Hepatocyte (in vitro differentiated cells): Measurements from ENCODE around the gene ATXN1. TPM values are rescaled to one million over a fixed set of nuclear protein-coding genes. Genes with fewer than 3 reads are reported as not detected.
"Not testable (repeated sequence)": the region's sequence is repeated elsewhere in the genome, so short reads cannot be mapped to it uniquely, and the experiment has no call there.

Source experiments
- DNase-seq: peaks from one replicate; pipeline ENCODE4 v3.0.0-alpha.2; 2016; ENCODE audit warnings: low spot score
- H2AFZ ChIP-seq: fragments of 200-600 bp; sonication (generic); 2 replicates; pipeline ENCODE4 v1.6.0; 2016; ENCODE audit warnings: antibody characterized with exemption, mild to moderate bottlenecking
- H3K27ac ChIP-seq: fragments of 200-600 bp; sonication (generic); 2 replicates; pipeline ENCODE4 v1.5.1; 2016; ENCODE audit warnings: mild to moderate bottlenecking
- H3K27me3 ChIP-seq: fragments of 200-600 bp; sonication (generic); 2 replicates; pipeline ENCODE4 v1.6.1; 2016
- H3K36me3 ChIP-seq: fragments of 200-600 bp; sonication (generic); replicated peaks from 2 replicates; pipeline ENCODE4 v1.5.1; 2016; ENCODE audit warnings: low read depth; ENCODE audit not compliant: insufficient read depth
- H3K4me1 ChIP-seq: fragments of 200-600 bp; sonication (generic); 2 replicates; pipeline ENCODE4 v1.5.1; 2016; ENCODE audit warnings: mild to moderate bottlenecking, moderate library complexity; ENCODE audit not compliant: insufficient read depth
- H3K4me2 ChIP-seq: fragments of 200-600 bp; sonication (generic); 2 replicates; pipeline ENCODE4 v1.6.0; 2016
- H3K4me3 ChIP-seq: fragments of 200-600 bp; sonication (generic); 2 replicates; pipeline ENCODE4 v1.5.1; 2016; ENCODE audit warnings: mild to moderate bottlenecking
- H3K79me2 ChIP-seq: fragments of 200-600 bp; sonication (generic); 2 replicates; pipeline ENCODE4 v1.6.0; 2017; ENCODE audit warnings: mild to moderate bottlenecking
- H3K9me2 ChIP-seq: fragments of 200-600 bp; sonication (generic); replicated peaks from 2 replicates; pipeline ENCODE4 v1.6.0; 2017; ENCODE audit warnings: mild to moderate bottlenecking; ENCODE audit not compliant: insufficient read depth
- H3K9me3 ChIP-seq: fragments of 200-600 bp; sonication (generic); 2 replicates; pipeline ENCODE4 v1.5.1; 2016; ENCODE audit warnings: low read depth, mild to moderate bottlenecking
- H4K20me1 ChIP-seq: fragments of 200-600 bp; sonication (generic); 2 replicates; pipeline ENCODE4 v1.6.0; 2016; ENCODE audit warnings: mild to moderate bottlenecking; ENCODE audit not compliant: insufficient read depth, poor library complexity, severe bottlenecking
- EZH2 ChIP-seq: fragments of 200-600 bp; sonication (generic); IDR thresholded peaks from 2 replicates; pipeline ENCODE4 v1.6.1; 2016; ENCODE audit warnings: antibody characterized with exemption, mild to moderate bottlenecking, borderline replicate concordance
- EZH2phosphoT487 ChIP-seq: fragments of 200-600 bp; sonication (generic); IDR thresholded peaks from one replicate; pipeline ENCODE4 v1.6.1; 2018; ENCODE audit warnings: antibody characterized with exemption, mild to moderate bottlenecking, low read depth, moderate library complexity; ENCODE audit not compliant: unreplicated experiment, severe bottlenecking
- WGBS: methylation state at CpG from one replicate; pipeline ENCODE4 v1.1.6; 2016; ENCODE audit warnings: low lambda C conversion rate; ENCODE audit errors: missing lambda C conversion rate; 5-methylcytosine and 5-hydroxymethylcytosine counted together
- polyA plus RNA-seq: library from polyadenylated mRNA; unstranded; fragments of >200 nt; fragmentation: Nextera tagmentation; extraction: Ambion mirVana; gene quantifications from 2 replicates; pipeline ENCODE4 v1.2.1, GENCODE V29; 2016
- total RNA-seq: library from RNA; depleted of rRNA; stranded (reverse); fragments of >200 nt; gene quantifications from 2 replicates; pipeline ENCODE4 v1.2.3, GENCODE V29; 2014
- TF ChIP-seq, protein P1 (sequence below): fragments of 200-600 bp; sonication (generic); IDR thresholded peaks from 2 replicates; pipeline ENCODE4 v1.5.1; 2016; ENCODE audit warnings: antibody characterized with exemption, mild to moderate bottlenecking; ENCODE audit not compliant: poor library complexity

Gene ATXN1
- total and polyA plus RNA-seq, 2 experiments from 2014 or later = 14.7 to 32.6 TPM

DNA sequence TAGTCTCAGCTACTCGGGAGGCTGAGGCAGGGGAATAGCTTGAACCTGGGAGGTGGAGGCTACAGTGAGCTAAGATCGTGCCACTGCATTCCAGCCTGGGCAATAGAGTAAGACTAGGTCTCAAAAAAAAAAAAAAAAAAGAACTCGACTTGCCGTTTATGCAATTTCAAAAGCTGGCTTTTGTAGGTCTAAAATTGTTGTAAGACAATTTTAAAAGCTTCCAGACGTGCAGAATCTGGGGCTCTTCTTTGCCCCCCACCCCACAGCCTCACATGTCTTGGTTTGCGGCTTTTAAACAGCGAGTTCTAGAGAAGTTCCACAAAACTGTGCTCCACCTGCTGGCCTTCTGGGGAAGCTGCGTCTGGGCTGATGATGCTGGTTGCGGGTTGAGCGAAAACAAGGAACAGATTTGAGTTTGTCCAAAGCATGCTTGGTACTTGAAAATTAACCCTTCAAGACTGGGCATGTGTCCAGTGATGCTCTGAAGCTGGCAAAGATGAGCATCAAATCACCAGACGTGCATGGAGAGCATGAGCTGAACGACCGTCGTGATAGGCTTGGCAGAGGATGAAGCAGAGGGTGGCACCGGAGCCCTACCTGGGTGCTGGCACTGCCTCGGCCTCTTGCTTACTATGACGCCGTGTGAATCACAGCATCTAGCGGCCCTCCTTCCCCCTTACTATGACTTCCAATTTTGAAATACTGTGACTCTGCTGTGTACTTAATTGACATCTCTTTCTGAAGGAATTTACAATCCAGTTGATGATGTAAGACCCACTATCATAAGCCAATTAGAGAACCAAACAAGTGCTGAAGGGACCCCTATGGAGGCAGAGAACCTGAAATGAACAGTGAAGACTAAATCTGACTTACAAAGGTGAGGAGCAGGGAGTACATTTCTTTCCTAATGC, 351.5 kb downstream of the ATXN1 start:
- Histone ChIP-seq H4K20me1 (no peaks in the 10 kb centered on the region), H3K27me3 (no peaks in the 10 kb centered on the region), H3K9me3 (no peaks in the 10 kb centered on the region), H3K9me2 (no peaks in the 10 kb centered on the region), H3K4me2 (no peak overlapping the region), H3K36me3 (no peaks in the 10 kb centered on the region), H3K4me3 (no peak overlapping the region), H3K27ac (no peak overlapping the region), H2AFZ (no peak overlapping the region), H3K79me2 (no peaks in the 10 kb centered on the region), H3K4me1 (peaks cover 15% of the 10 kb centered on the region)
- WGBS = 68% methylated on average over 19 of the region's 19 CpGs
- TF ChIP-seq EZH2phosphoT487 = no peak
- TF ChIP-seq, protein P1, sequence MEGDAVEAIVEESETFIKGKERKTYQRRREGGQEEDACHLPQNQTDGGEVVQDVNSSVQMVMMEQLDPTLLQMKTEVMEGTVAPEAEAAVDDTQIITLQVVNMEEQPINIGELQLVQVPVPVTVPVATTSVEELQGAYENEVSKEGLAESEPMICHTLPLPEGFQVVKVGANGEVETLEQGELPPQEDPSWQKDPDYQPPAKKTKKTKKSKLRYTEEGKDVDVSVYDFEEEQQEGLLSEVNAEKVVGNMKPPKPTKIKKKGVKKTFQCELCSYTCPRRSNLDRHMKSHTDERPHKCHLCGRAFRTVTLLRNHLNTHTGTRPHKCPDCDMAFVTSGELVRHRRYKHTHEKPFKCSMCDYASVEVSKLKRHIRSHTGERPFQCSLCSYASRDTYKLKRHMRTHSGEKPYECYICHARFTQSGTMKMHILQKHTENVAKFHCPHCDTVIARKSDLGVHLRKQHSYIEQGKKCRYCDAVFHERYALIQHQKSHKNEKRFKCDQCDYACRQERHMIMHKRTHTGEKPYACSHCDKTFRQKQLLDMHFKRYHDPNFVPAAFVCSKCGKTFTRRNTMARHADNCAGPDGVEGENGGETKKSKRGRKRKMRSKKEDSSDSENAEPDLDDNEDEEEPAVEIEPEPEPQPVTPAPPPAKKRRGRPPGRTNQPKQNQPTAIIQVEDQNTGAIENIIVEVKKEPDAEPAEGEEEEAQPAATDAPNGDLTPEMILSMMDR = peak; percentile 67
- no peak for TF ChIP-seq EZH2
- peak; percentile 69 for DNase-seq

DNA sequence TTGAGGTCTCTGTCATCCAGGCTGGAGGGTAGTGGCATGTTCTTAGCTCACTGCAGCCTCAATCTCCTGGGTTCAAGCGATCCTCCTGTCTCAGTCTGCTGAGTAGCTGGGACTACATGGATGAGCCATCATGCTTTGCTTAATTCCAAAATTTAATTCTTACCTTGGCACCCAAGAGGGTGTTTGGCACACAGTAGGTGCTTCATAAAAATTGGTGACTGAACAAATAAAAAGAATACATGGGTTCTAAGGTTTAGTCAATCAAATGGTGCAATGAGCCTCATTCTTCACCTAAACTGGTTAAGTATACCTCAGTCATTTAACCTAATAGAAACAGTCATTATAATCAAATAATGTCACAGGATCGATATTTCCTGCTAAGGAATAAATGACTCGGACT, 352.5 kb downstream of the ATXN1 start:
- WGBS = 98% methylated on average over 3 of the region's 3 CpGs
- H3K9me2 ChIP-seq = no peaks in the 10 kb centered on the region
- DNase-seq = no peak

DNA sequence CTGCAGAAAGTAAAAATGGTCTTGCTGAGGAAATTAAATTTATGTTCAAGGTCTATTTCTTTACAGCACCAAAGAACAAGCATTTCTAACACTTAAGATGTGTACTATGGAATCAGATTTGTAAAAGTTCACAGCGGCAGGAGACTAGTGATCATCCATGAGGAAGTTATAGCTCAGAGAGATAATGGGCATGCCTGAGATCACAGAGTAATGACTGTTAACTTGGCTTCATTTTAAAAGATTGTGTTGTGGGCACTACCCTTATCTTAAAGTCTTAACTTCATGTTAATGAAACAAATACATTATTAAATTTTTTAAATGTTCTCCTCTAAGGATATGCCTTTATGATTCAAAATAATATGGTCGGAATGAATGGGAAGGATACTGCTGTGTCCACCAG, 354.3 kb downstream of the ATXN1 start:
- no peak overlapping the region for H2AFZ ChIP-seq
- TF ChIP-seq, protein P1 = no peak
- TF ChIP-seq EZH2 = no peak
- TF ChIP-seq EZH2phosphoT487 = no peak
- 95% methylated on average over 2 of the region's 2 CpGs for WGBS
- no peaks in the 10 kb centered on the region for H3K27me3 ChIP-seq
- H3K4me2 ChIP-seq = no peak overlapping the region
- H3K9me3 ChIP-seq = no peaks in the 10 kb centered on the region
- H3K27ac ChIP-seq = no peak overlapping the region
- no peak for DNase-seq
- no peak overlapping the region for H3K4me3 ChIP-seq
- H3K79me2 ChIP-seq = peaks cover 2% of the 10 kb centered on the region
- H4K20me1 ChIP-seq = no peaks in the 10 kb centered on the region
- H3K36me3 ChIP-seq = no peaks in the 10 kb centered on the region
- peaks cover 33% of the 10 kb centered on the region for H3K4me1 ChIP-seq
- H3K9me2 ChIP-seq = no peaks in the 10 kb centered on the region

More for the DNA sequence above, 352.5 kb downstream of the ATXN1 start:
- Histone ChIP-seq H3K36me3 (no peaks in the 10 kb centered on the region), H3K27ac (no peak overlapping the region), H3K4me1 (peaks cover 21% of the 10 kb centered on the region), H2AFZ (no peak overlapping the region), H3K4me3 (no peak overlapping the region), H3K27me3 (no peaks in the 10 kb centered on the region), H3K79me2 (no peaks in the 10 kb centered on the region), H4K20me1 (no peaks in the 10 kb centered on the region), H3K9me3 (no peaks in the 10 kb centered on the region), H3K4me2 (no peak overlapping the region)
- TF ChIP-seq EZH2phosphoT487 (no peak), EZH2 (no peak)
- TF ChIP-seq, protein P1 = no peak

DNA sequence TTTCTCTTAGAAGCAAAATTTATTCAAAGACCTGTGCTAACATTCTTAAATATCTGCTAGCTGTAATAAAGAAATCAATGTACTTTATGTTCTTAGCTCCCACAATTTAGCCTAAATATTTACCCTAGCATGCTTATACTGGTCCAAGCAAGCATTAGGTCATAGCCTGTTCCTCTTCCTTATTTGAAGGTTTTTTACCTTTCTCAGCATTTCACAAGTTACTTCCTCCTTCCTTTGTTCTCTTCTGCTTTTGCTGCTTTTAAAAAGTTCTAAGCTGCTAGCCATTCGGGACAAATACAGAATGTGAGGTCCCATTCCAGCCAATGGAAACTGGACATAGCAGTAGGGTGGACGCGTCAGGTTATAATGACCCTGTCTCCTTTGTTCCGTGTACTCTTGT, 354.7 kb downstream of the ATXN1 start:
- H4K20me1 ChIP-seq, H3K4me3 ChIP-seq, H2AFZ ChIP-seq, H3K27me3 ChIP-seq, H3K9me3 ChIP-seq, H3K9me2 ChIP-seq, H3K4me2 ChIP-seq, H3K27ac ChIP-seq, H3K36me3 ChIP-seq, H3K79me2 ChIP-seq, DNase-seq: not testable (repeated sequence)
- WGBS = 91% methylated on average over 4 of the region's 4 CpGs
- peaks cover 31% of the 10 kb centered on the region for H3K4me1 ChIP-seq
